PFSK-1 (cell line): Measurements from ENCODE around the gene CD4.

ENCODE experiments used
- FOXP2 ChIP-seq: optimal IDR thresholded peaks from 2 replicates; pipeline ENCODE3; 2011; ENCODE audit warnings: borderline replicate concordance, control low read depth, inconsistent platforms; ENCODE audit not compliant: insufficient read depth; ENCODE audit errors: extremely low read length, extremely low read depth
- POLR2AphosphoS5 ChIP-seq: IDR thresholded peaks from 2 replicates; pipeline ENCODE4 v1.6.1; 2012; ENCODE audit warnings: low read depth, mild to moderate bottlenecking, control low read depth, low read length, moderate library complexity
- REST ChIP-seq, 2 experiments: IDR thresholded peaks; 2 replicates each; pipeline versions ENCODE4 v1.6.1 to v1.8.0; 2011 to 2012; ENCODE audit warnings: low read depth in 2 of 2, low read length in 2 of 2, control low read depth in 1 of 2, inconsistent platforms in 1 of 2, mild to moderate bottlenecking in 1 of 2, moderate library complexity in 1 of 2; ENCODE audit not compliant: insufficient read depth in 1 of 2
- SIN3A ChIP-seq: IDR thresholded peaks from 2 replicates; pipeline ENCODE4 v1.6.1; 2012; ENCODE audit warnings: mild to moderate bottlenecking, low read length, moderate library complexity, borderline replicate concordance; ENCODE audit not compliant: insufficient read depth
- TAF1 ChIP-seq: IDR thresholded peaks from 2 replicates; pipeline ENCODE4 v1.6.1; 2012; ENCODE audit warnings: low read length, control low read depth, borderline replicate concordance; ENCODE audit not compliant: insufficient read depth

CD4 gene

DNA sequence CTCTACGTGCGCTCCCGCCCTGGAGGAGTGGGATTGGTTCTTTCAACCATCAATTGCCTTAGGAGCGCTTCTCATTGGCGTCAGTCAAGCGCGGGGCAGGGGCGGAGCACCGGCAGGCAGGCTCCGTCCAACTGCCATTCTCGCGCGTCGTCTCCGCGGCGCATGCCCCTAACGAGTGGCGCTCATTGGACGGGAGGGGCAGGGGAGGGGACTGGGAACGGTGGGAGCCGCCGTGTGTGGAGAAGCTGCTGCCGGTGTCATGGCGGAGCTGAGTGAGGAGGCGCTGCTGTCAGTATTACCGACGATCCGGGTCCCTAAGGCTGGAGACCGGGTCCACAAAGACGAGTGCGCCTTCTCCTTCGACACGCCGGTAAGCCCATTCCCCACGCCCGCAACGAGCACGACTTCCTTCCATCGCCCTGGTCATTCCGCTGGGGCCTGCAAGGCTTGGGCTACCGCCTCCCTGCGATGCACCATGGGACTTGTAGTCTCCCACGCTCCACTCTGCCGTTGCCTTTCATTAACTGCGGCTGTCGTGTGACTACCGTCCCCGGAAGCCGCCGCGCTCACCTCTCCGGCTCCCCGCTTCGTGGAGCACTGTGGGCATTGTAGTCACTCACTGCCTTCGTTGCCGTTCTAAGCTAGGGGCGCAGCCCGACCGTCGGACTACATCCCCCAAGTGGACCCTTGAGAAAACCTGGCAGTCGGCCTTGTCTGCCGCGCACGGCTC, 62.8 kb downstream of the CD4 start, which contains the start of gene USP5:
TSS of gene USP5 (plus strand) at position 230 of the 730 bp plus-strand sequence. CDS start at position 260, 30 bp downstream.
- TF ChIP-seq FOXP2, result peak; percentile 82
- TF ChIP-seq POLR2AphosphoS5, result peak; percentile 72
- no peak for TF ChIP-seq SIN3A

- TF ChIP-seq TAF1, result no peak
- TF ChIP-seq FOXP2, result peak; percentile 4
- TF ChIP-seq POLR2AphosphoS5, result no peak
Measured at GRCh38 chr12:6852651-6853354, 63.5 kb downstream of the CD4 start.

DNA sequence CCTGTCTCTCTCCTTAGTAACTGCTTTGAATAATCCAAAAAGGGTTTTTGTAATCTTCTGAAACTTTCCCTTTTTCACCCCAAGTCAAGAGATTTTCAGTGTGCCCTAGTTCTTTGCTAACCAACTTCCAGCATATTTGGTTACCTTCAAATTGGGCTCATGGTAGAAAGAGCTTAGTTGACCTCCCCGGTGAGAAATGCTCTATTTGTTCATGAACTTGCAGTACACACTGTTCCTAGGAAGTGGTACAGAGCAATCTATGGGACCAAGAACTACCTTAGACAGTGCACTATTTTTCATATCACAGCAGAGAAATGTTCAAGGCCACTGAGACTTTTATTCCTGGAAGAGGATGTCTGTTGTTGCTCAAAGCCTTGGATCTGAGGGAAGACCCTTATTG, 64.3 kb downstream of the CD4 start:
- TF ChIP-seq TAF1 (no peak), SIN3A (no peak), FOXP2 (no peak), POLR2AphosphoS5 (no peak), REST (IDR thresholded peaks at IDR 0.05; ENCODE audit: insufficient read depth in 1 of 2, low read depth in 2 of 2, low read length in 2 of 2) (no peak)

- TF ChIP-seq TAF1 (no peak), REST (IDR thresholded peaks at IDR 0.05; ENCODE audit: insufficient read depth in 1 of 2, low read depth in 2 of 2, low read length in 2 of 2) (no peak), FOXP2 (no peak), SIN3A (no peak), POLR2AphosphoS5 (no peak)
Measured at GRCh38 chr12:6854036-6854435, 64.7 kb downstream of the CD4 start.

- TF ChIP-seq POLR2AphosphoS5 (no peak), FOXP2 (no peak), REST (IDR thresholded peaks at IDR 0.05; ENCODE audit: insufficient read depth in 1 of 2, low read depth in 2 of 2, low read length in 2 of 2) (no peak)
Measured at GRCh38 chr12:6855322-6855721, 66.0 kb downstream of the CD4 start.

- no peak for TF ChIP-seq REST (IDR thresholded peaks at IDR 0.05; ENCODE audit: insufficient read depth in 1 of 2, low read depth in 2 of 2, low read length in 2 of 2)
- no peak for TF ChIP-seq POLR2AphosphoS5
- no peak for TF ChIP-seq SIN3A
- no peak for TF ChIP-seq FOXP2
- no peak for TF ChIP-seq TAF1
Measured at GRCh38 chr12:6858799-6859198, 69.5 kb downstream of the CD4 start.
